Activated CD8-positive, alpha-beta memory T cell treated with anti-CD3 and anti-CD28 coated beads for 1 hour (primary cell): ENCODE data around the gene FSD1.
"Not testable (repeated sequence)": the region's sequence is repeated elsewhere in the genome, so short reads cannot be mapped to it uniquely, and the experiment has no call there.

Experiments used
- DNase-seq, 2 donors: peaks; one replicate each; pipeline ENCODE4 v3.0.0-alpha.2; 2020; ENCODE audit warnings: low read depth in 1 of 2; ENCODE audit errors: extremely low read depth in 1 of 2

The FSD1 gene

GRCh38 chr19:4313847-4314490, 9.6 kb downstream of the FSD1 start:
- no peak for DNase-seq

GRCh38 chr19:4316956-4317355, 12.6 kb downstream of the FSD1 start:
- DNase-seq = no peak

GRCh38 chr19:4318460-4318859, 14.1 kb downstream of the FSD1 start:
- DNase-seq = no peak

GRCh38 chr19:4319067-4319718, 14.8 kb downstream of the FSD1 start:
- DNase-seq = no peak

GRCh38 chr19:4320419-4320818, 16.0 kb downstream of the FSD1 start:
- DNase-seq = no peak

GRCh38 chr19:4322942-4323665, 18.7 kb downstream of the FSD1 start:
- no peak for DNase-seq

- no peak for DNase-seq
Measured at GRCh38 chr19:4323692-4324091, 19.3 kb downstream of the FSD1 start.

GRCh38 chr19:4324228-4324627, 19.8 kb downstream of the FSD1 start:
- DNase-seq = no peak

- DNase-seq = no peak
Measured at GRCh38 chr19:4326215-4326836, 21.9 kb downstream of the FSD1 start.

GRCh38 chr19:4326837-4327251, 22.4 kb downstream of the FSD1 start:
- no peak for DNase-seq

GRCh38 chr19:4327252-4327876, 23.0 kb downstream of the FSD1 start:
- peak; percentile 35 to 46 for DNase-seq

- no peak for DNase-seq
Measured at GRCh38 chr19:4327877-4328242, 23.5 kb downstream of the FSD1 start.

- DNase-seq = peak; percentile 92 to 98
Measured at GRCh38 chr19:4328243-4328990, 24.0 kb downstream of the FSD1 start.

- DNase-seq = not testable (repeated sequence)
Measured at GRCh38 chr19:4328991-4329681, 24.7 kb downstream of the FSD1 start.

GRCh38 chr19:4329858-4330257, 25.5 kb downstream of the FSD1 start:
- no peak for DNase-seq

GRCh38 chr19:4334929-4335570, 30.7 kb downstream of the FSD1 start:
- no peak for DNase-seq

GRCh38 chr19:4337906-4338440, 33.6 kb downstream of the FSD1 start:
- DNase-seq = no peak

- no peak for DNase-seq
Measured at GRCh38 chr19:4338441-4339355, 34.3 kb downstream of the FSD1 start, which contains the start of gene STAP2. Gene STAP2, minus strand, starts transcription at chr19:4338827. Its CDS starts 74 bp downstream, at chr19:4338753.
